A204.1 (cell line): ENCODE results near the gene NFKBIE.

Experiments used
- FAIRE-seq: peaks from 2 replicates; lab custom pipeline; 2012; peaks lifted over from hg19 to GRCh38; lab: Jason Lieb, UNC

NFKBIE gene

DNA sequence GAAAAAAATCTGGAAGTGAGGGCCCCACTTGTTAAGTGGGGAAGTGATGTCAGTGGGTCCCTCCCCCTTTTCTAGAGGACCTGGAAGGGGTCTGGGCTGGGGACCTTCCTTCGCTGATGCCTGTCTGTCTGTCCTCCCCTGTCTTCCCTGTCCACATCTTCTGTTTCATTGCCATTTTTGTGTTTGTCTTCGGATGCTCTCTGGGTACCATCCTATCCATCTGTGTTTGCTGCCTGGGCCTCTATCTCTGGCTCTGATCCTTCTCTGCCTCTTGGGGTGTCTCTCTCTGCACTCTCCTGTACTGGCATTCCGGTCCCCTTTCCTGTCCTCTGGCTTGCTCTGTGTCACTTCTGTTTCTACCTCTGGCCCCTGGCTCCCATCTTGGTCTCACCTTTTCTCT, 7.2 kb upstream of the NFKBIE start:
- FAIRE-seq = no peak

DNA sequence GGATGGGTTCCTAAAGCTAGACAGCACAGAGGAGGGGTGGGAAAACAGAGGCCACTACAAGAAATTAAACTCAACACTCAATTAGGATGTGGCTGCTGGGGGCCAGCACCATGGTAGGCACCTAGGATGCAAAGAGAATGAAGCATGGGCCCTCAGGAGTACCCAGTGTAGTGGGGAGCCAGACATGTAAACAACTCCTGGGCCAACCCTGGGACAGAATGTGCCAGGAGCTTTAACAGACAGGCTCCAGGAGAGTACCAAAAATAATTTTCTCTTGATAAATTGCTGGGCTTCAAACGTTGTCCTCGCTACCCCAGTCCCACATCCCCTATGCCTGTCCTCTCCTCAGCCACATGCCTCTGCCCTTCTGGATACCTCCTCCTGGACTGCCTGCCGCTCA, 6.6 kb upstream of the NFKBIE start:
- FAIRE-seq = no peak

DNA sequence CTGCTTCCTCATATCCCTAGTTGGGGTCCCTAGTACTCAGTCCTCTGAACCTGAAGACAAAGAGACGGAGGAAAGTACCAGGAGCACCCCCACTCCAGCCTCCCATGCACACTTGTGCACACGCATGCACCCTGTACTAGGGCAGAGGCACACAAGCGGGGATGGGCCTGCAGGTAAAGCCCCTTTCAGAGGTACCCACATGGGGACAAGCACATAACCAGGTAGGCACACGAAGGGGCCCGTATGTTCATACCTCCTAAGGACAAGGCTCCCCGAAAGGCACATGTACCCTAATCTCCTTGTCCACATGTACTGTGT, 6.0 kb upstream of the NFKBIE start:
- no peak for FAIRE-seq

DNA sequence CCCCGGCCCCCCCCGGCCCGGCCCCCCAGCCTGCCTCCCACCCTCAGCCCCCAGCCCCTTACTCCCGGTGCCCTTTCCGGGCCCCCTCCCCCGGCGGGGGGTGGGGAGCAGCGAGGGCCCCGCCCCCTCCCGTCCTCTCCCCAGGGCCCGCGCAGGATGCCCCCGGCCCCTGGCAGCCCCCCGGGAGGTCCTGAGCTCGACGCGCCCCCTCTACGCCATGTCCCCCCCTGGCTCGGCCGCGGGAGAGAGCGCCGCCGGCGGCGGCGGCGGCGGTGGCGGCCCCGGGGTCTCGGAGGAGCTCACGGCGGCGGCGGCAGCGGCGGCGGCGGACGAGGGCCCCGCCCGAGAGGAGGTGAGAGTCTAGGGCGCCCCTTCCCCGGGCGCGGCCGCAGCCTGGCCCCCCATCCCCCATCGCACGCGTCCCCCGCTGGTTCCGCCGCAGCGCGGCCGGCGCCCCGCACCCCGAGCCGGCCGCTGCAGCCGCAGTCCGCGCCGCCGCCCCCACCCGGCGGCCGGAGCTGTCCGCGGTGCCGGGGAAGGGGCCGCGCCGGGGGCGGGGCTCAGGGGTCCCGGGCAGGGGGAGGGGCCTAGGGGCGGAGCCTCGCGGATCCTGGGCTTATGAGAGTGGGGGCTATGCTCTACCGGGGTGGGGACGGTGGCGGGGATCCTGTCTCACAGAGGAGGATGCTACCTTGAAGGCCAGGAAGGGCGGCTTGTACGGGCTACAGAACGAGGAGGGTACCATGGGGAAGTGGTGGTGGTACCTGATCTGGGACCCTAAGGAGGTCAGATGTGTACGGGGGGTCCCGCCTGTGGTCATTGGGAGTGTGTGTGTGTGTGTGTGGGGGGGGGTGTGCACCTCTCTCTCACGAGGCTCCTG, 5.4 kb upstream of the NFKBIE start:
- no peak for FAIRE-seq

DNA sequence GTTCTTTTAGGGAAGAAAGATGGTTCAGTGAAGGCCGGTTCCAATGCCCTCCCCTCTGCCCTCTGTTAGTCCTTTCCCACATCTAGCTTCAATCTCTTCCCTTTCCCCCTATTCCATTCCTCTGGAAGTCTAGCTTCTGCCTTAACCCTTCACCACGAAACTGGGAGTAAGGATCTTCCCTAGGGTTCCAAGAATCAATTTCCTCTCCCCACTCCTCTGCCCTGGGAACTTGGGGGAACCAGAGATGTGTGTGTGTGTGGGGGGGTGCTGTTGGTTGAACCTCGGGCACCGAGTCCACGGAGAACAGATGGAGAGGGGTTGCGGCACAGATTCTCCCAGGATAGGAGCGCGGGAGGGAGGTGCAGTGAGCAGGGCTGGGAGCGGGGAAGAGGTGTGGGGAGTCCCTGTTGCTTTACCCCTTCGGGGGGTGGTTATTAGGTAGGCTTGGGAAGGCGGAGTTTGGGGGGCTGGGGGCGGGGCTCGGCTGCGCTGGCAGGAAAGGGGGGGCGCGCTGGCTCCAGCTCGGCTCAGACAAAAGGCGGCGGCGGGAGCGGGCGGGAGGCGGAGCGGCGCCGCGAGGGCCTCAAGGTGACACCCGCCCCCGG, 4.7 kb upstream of the NFKBIE start, which contains the start of gene TMEM151B:
Gene TMEM151B, plus strand, starts transcription at position 530 of the 605 bp plus-strand sequence. CDS start 293 bp downstream, outside the sequence.
- FAIRE-seq = no peak

DNA sequence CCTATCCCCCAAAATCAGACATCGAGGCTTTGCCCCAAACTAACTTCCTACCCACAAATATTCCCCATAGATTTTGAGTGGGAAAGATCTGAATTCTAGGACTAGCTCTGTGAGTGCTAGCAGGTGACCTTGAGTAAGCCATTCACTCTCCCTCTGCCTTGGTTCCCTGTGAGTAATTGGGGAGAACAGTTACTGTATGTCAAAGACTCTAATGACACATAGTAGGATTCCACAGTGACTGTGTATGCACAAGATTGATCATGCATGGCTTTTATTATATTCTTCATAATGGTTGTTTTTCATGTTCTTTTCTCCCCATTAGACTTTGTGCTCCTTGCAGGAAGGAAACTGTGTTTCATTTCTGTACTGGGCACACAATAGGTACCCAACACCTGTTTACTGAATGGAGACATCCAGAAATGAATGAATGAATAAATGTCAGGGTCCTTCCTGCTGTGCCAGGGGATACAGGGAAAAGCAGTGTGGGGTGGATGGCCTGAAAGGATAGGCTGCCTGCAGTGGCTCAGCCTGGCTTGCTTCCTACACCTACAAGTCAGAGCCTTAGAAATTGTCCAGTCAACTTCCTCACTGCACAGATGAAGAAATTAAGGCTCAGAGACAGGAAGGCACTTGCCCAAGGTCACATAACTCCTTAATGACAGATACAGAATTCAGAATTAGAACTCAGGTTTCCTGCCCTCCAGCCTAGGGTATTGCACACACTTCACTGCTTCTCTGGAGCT, 4.0 kb upstream of the NFKBIE start:
- no peak for FAIRE-seq

DNA sequence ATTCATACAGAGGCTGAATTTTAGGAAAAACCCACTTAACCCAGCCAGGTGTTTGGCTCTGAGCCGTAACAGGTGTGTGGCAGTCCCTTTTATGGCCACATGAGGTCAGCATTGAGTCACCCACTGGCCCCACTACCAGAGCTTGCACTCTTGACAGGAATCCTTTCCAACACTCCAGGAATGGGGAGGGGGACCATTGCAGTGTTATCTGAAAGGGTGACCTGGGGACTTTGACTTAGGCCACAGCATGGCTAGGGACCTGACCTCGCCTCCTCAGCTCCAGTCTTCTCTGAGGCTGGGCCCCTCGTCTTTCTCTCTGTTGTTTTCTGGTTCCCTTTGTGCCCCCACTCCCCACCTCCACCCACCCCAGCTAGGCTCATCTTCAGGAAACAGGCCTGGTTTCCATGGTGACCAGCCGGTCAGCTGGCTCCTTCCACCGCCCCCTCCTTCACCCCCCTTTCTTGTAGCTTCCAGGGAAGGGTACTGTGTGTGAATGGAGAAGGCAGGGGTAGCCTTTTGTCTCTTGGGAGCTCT, 2.8 kb upstream of the NFKBIE start:
- FAIRE-seq = no peak

DNA sequence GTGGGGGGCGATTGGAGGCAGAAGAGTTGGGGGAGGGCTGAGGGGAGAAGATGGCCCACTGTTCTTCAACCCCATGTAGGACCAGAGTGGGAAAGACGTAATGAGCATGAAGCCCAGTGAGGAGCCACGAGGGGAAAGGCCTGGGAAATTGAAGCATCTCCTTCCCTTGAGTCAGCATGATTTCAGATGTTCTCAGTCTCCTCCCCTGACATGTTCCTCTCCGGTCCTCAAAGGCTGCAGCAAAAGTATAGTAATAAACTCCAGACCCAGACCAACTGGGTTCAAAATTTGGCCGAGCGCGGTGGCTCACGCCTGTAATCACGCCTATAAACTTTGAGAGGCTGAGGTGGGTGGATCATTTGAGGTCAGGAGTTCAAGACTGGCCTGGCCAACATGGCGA, 1.9 kb upstream of the NFKBIE start:
- FAIRE-seq = no peak

DNA sequence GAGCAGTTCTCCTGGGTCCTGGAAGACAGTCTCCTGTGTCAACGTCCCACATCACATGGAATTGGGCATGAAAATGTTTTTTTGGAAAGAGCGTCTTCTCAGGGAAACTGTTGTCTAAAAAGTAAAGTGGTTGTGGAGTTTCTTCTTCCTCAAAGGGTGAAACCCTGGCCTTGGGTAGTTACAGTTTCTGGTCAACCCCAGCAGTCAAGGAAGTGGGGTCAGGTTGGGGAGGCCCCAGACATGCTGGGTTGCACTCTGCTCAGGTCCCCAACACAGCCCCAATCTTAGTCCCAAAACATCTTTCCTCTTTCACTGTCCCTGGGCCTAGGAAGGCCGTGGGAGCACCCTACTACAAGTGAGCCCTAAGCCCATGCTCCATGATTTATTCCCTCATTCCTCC, 996 bp upstream of the NFKBIE start:
- no peak for FAIRE-seq

DNA sequence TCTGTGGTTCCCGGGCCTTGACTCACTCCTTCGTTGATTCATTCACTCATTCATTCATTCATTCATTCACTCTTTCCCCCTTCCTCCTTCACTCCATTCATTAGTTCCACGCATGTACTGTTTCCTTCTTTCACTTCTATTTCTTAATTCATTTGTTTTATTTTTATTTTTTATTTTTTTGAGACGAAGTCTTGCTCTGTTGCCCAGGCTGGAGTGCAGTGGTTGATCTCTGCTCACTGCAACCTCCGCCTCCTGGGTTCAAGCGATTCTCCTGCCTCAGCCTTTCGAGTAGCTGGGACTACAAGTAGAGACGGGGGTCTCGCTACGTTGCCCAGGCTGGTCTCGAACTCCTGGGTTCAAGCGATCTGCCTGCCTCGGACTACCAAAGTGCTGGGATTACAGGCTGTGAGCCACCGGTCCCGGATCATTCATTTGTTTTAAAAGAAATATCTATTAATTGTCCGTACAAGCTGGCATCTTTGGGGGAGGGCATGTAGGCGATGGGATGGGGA, 427 bp upstream of the NFKBIE start:
- FAIRE-seq = no peak

DNA sequence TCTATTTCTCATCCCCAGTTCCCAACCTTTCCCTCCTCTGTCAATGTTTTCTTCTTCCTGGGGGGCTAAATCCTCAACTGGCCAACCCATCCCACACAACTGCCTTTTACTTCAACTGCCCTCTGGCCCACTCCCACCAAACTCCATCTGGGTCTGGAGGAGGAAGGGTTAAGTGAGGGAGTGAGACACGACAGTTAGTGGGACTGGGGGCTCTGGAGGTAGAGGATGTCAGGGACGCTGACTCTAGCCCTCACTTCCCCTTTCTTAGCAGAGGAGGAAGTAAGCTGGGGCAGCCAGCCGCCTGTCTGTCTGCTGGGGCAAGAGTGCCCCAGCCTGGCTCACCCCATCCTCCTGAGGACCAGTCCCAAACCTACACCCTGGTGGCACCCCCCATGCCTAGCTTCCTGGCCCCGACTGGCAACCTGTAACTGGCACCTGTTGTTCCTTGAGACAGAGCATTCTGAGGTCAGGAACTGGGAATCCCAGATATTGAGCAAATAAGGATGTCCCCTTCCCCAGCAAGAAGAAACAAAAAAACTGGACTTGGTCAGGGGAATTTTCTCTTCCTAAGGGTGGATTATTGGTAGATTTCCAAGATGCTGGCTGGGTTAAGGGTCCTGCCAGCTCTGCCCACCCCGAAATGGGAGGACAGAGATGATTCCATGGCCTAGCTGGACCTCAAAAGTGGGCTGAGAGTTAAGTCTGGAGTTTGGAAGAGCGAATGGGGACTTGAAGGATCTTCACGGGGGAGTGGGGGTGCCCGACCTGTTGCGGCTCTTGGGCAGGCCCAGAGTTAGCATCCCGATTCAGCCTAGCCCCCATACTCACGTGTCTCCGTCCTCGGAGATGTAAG, 971 bp downstream of the NFKBIE start:
- no peak for FAIRE-seq

DNA sequence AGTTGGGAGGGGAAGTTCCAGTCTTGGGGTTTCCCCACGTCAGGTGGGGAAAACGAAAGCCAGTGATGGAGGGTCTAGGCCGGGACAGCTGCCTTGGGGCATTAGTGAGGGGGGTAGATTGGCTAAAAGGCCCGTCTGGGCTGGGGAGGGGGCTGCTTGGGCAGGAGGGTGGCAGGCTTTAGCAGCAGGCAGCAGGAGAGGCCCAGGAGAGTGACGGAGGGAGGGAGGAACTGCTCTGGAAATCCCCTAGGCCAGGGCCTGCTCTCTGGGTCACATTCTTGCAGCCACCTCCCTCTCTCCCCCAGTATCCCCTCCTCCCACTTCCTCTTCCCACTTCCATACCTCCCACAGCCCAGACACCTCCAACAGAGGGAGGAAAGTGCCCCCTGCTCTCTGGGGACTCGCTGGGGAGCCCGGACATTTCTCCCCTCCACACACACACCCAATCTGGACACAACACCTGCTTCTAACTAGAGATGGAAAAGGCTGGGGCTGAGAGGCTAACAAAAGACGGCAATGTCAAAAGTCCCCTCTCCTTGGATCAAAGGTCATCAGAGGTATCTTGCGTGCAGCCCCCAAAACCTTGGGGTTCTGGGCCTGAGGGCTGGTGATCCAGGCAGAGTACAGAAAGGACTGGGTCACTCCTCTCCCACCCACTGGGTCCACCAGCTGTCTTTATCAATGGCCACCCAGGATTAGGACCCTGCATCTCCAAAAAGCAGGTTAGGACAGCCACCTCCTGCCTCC, 1.8 kb downstream of the NFKBIE start:
- FAIRE-seq = no peak

DNA sequence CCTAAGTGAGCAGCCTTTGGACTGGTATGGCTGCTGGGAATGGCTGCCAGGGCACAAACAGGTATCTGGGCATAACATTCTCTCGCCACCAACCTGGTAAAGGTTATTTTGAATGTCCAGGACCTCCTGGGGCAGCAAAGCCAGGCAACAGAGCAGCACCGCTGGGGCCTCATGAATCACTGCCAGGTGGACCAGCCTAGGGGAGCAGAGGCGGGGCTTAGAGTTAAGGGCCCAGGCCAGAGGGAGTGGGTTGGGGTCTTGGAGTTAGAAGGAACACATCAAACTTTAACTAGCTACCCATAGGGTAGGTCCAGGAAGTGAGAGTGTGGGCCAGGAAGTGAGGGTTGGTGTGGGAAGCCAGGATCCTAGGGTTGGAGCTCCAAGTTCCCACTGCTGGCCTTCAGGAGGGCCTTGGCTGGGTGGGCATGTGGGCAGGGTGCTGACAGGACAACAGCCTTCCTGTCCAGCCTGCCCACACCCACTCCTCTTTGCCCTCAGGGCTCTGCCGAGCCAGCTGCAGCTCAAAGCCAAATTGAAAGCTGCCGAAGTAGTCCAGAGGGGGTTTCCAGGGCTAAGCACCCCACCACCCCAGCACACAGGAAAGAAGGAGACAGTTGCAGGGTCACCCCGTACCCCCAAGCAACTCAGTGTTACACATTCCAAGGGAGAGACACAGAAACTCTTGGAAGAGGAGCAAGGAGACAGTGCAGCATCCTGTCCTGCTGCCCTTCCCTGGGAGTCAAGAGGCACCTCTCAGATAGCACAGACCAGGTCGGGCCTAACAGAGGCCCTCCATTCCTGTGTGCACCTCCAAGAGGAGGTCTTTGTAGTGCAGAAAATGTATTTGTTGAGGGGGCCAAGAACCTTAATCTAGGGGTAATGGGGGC, 2.6 kb downstream of the NFKBIE start:
- no peak for FAIRE-seq

DNA sequence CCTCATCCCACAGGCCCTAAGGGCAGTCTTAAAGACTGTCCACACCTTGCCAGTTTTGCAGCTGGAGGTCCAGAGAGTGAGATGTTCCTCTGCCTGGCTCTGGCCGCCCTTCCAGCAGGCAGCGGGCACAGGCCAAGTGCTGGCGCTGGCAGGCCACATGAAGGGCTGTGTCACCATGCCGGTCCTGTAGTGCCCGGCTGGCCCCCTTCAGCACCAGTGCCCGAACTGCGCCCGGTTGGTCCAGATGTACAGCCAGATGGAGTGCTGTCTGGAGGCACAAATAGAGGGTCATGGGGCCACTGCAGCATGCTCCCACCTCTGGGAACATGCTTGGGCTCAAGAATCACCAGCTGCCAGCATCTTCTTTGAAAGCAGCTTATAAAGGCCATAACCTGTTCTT, 3.8 kb downstream of the NFKBIE start:
- FAIRE-seq = no peak

DNA sequence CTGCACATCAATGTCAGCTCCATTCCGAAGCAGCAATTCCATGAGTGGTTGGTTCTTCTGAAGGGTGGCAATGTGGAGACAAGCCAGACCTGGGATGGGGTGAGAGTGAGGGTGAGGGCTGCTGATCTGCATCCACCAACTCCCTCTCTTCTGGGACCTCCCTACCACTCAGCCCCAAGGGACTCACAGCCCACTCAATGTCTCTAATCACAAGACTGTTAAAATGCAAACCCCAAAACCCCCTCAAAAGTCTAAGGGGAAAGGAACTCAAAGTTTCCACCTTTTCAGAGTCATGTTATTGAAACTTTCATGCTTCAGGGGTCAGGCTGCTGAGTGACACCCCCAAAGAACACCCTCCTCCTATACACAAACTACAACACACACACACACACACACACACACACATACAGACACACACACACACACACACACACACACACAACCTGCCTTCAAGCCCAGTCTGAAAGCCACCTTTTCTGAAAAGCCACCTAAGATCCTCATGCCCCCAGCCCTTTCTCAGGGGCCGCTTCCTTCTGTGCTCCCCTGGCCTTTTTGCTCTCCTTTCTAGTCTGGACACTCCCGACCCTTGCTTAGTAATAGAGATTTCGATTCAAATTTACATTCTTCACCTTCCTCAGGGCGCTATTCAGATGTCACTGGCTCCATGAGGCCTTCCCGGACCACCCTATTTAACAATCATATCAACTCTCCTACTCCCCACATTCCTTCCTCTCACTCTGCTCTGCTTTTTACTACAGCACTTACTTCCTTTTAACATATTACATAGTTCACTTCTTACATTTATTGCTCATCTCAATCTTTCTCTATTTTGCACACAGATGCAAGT, 4.7 kb downstream of the NFKBIE start:
- FAIRE-seq = no peak

DNA sequence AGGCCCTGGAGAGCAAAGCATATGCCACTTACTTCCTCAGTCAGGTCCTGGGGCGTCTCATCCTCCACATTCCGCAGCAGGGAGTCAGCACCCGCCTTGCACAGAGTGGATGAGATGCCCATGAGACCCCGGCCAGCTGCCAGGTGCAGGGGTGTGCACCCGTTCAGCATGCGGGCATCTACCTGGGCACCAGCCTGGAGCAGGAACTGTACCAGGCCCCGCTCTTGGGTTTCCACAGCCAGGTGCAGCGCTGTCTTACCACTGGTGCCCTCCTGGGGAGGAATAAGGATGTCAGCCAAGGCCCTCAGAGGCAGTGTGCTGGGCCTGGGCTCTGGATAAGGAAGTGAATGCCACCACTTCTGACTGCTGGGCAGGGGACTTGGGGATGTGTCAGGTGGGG, 5.3 kb downstream of the NFKBIE start:
- FAIRE-seq = no peak

DNA sequence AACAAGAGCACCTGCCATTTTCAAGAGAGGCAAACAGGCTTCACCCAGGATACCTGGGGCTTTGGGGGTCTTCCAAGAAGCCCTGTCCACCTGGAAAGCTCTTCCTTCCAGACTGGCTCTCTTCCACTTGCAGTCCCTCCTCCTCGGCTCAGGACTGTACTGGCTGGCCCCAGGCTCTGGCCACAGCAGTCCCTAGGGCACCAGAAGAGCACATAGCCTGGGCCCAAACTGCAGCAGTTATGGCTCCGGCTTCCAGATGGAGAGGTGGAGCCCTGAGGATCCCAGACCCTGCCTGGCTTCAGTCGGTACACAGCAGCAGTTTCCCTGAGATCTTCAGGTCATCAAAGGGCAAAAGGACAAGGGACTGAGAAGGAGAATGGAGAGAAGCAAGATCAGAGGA, 6.4 kb downstream of the NFKBIE start:
- no peak for FAIRE-seq

DNA sequence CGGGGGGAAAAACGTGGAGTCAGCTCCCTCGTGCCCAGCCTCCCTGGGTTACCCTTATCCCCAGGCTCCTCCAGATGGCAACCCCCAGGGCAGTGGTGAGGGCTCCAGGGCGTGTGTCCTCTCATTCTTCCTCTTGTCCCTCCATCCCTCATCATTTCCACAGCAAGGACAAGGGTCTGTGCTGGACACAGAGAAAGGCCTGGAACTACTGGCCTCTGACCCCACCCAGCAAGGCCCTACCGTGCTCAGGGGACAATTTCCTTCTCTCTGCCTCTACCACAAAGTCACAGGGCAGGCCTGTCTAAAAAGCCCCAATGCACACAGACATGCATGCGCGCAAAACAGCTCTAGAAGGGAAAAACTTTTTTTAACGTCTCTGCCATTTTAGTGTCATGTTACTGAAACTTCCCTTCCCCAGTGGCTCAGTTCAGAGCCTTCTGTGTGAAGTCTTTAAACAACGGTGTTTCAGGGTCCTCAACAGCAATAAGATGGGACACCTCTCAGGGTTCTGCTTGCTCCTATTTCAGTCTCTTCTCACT, 7.0 kb downstream of the NFKBIE start:
- FAIRE-seq = no peak
